Amniotic stem cell (primary cell): ENCODE results near the gene WT1.
"Not testable (repeated sequence)": the region's sequence is repeated elsewhere in the genome, so short reads cannot be mapped to it uniquely, and the experiment has no call there.

Experiments
- DNase-seq: peaks from one replicate; lab custom pipeline; 2025; lab: John Stamatoyannopoulos, UW

The WT1 gene

GRCh38 chr11:32435511-32435941 lies at the start of gene WT1:
Gene WT1 (minus strand): TSS chr11:32435539.
- no peak for DNase-seq

GRCh38 chr11:32479291-32479690 lies 44.0 kb upstream of the WT1 start:
- no peak for DNase-seq

DNA sequence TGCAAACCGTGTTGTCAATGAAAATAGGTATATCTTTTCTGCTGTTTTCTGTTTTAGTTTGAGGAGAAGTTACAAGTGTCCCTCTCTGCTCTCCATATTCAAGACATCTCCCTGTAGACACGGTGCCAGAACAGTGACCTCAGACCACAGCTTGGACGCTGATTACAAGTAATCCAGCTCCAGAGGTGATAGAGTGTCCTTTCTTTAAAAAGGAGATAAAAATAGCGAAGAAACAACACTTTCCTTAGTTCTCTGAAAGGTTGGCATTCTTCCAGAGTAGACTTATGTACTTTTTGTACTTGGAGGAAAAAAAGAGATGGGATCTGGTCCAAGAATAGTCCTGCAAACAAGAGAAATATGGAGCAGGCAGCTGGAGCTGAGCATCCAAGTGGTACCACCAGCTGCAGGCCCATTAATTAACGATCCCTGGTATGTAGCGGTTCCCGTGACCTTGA lies 43.0 kb upstream of the WT1 start:
- no peak for DNase-seq

- no peak for DNase-seq
Measured at GRCh38 chr11:32473282-32473909, 38.1 kb upstream of the WT1 start.

DNA sequence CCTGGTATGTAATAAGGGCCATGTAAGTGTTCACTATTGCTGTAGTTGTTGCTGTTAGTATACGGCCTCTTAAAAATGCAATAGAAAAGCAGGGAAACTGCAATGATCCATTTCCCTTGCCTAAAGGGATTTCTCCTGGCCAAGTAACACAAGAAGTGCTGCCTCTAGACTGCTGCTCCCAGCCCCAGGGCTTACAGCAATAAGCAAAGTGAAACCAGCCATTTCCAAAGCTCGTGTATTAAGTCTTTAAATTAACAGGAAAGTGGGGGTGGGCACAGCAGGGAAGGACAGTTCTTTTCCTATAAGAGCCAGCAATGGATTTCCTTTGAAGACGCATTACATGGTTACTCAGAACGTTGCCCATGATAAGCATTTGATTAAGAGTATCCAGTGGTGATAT lies 36.9 kb upstream of the WT1 start:
- DNase-seq = no peak

DNA sequence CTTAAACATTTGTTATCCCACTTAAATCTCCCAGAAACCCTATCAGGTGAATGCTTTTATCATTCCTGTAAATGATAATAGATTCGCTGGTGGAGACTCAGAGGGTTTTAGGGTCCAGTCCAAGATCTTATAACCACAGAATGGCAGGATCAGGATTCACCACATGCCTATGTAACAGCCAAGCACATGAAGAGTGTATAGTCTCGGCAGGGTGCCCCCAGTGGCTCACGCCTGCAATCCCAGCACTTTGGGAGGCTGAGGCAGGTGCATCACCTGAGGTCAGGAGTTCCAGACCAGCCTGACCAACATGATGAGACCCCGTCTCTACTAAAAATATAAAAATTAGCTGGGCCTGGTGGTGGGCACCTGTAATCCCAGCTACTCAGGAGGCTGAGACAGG lies 36.2 kb upstream of the WT1 start:
- not testable (repeated sequence) for DNase-seq

DNA sequence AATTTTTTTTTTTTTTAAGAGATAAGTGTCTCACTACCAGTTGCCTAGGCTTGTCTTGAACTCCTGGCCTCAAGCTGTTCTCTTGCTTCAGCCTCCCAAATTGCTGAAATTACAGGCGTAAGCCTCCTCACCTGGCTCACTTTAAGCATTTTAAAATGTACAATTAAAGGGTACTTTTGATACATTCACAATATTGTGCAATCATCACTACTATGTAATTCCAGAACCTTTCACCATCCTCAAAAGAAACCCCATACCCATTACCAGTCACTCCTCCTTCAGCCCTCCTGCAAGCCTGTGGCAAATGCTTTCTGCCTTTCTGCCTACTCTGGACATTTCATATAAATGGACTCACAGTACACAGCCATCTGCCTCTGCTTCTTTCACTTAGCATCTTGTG lies 34.5 kb upstream of the WT1 start:
- DNase-seq = no peak

DNA sequence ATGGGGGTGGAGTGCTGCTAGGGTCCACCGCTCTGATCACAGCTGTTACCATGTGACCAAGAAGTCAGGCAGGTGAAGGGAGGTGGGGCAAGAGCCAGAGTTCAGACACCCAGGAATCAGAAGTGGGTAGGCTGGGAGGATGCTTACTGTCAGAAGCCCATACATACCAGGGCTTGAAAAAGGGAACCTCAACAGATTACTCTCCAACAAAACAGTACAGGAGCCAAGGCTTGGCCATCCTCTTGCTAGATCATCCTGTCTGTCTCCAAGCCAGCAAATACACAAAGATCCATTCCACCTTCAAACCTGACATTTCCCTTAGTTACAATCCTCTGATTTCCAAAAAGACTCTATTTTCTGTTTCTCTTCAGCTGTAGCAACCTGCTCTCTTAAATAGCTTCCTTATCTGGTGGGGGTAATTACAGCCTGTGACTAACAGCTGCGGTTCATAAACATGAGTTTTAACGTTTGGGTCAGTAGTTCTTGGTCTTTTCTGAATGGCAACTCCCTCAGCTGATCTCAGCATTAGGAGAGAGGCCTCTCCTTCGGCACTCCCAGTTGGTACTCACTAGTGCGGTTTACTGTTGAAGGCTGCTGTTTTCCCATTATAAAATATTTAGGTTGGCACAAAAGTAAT lies 31.1 kb upstream of the WT1 start:
- no peak for DNase-seq

- DNase-seq = no peak
Measured at GRCh38 chr11:32464078-32464477, 28.7 kb upstream of the WT1 start.

GRCh38 chr11:32462011-32462690 lies 26.8 kb upstream of the WT1 start:
- no peak for DNase-seq

- no peak for DNase-seq
Measured at GRCh38 chr11:32456864-32457263, 21.5 kb upstream of the WT1 start.

DNA sequence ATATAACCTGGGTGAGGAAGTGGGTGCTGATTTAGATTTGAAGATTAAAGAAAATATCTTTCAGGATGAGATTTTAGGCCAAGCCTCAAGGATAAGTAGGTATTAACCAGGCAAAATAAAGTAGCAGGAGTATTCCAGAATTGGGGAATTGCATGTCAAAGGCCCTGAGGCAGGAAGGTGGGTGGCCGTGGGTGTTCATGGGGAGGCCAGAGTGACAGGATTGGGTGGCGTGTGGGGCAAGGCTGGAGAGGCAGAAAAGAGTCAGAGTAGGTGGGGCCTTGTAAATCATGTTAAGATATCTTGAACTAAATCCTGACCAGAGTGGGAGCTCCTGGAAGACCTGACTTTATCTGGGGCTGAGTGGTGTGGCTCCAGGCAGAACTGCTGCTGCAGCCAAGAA lies 19.7 kb upstream of the WT1 start:
- no peak for DNase-seq

DNA sequence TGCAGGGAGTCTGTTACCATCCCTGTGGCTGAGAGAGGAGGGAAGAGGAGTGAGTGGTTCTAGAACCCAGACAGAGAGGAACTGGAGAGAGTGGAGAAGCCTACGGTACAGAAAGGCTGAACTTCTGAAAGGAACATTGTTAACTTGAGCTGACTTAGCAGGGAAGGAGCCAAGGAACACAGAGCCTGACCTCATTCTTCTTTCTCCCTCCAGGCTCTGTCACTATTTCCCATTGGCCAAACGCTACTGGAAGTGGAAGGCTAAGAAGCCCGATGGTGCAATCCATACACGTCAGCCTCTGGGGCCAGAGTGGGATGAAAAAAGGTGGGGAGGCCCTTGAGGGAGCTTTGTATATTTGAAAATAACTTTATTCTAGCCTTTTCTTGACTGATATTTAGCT lies 16.5 kb upstream of the WT1 start:
- DNase-seq = no peak

DNA sequence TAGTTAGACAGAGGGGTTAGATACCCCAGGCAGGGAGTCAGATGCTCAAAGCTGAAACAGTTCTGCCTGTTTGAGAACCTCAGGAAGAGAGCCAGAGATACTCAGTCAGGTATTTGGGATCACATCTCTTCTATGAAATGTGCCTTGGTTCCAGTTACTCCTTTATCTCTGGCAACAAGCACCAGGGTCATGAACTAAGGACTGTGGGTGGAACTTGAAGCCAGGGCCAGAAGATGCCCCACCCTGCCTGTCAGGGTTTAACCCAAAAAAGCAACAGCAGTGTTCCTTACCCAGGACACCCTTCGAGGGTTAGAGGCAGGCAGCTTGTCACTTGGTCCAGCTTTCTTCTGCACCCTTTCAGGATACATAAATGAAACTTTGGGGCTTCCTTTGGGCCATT lies 15.0 kb upstream of the WT1 start:
- no peak for DNase-seq

DNA sequence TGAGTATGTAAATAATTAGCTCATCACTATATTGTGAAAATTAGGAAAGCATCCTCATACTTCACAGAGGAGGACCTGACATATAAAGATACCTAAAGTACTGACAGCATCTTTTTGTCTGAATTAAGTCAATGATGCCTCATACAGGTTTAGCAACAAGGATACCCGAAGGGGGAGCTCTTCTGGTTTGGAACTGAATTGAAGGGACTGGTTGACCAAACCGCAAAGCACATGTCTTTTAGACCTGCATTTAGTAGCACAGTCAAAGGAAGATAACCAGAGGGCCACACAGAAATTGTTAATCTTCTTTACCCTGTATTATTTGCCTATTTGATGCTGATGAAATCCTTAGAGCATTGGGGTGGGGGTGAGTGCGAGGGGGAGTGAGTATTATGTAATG lies 12.9 kb upstream of the WT1 start:
- no peak for DNase-seq

GRCh38 chr11:32447252-32447651 lies 11.9 kb upstream of the WT1 start:
- DNase-seq = no peak

- no peak for DNase-seq
Measured at GRCh38 chr11:32446227-32446626, 10.9 kb upstream of the WT1 start.

DNA sequence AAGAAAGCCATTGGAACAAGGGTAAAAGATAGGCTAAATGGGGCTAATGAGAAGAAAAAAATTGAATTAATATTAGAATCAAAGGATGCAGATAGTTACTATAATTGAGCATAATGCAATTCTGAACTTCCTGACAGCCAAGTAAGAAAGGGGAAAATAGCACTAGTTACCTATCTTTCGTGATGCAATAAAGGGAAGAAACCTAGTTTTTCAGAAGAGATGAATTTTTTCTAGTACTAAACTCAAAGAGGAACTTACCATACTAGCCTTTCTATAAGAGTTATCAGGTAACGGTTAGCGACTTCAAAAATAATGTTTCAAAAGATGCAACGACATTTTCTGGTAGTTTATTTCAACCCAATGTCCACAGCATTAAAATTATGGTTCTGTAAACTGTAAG lies 8.8 kb upstream of the WT1 start:
- no peak for DNase-seq

DNA sequence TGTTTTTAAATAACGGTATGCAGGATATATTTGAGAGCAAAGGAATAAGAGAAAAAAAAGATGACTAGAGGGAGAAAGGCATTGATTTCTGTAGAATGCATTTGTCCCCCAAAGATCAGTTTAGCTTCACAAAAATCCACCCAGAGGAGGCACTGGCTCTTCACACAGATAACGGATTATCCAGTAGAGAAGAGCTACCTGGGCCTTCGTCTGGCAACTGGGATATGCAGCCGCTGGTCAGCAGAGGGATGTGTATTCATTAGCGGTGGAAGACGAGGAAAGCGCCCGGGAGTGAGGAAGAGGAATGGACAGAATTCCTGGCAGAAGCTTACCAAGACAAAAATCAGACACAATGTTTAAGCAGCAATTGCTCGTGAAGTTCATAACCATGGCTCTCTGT lies 5.6 kb upstream of the WT1 start:
- DNase-seq = no peak

DNA sequence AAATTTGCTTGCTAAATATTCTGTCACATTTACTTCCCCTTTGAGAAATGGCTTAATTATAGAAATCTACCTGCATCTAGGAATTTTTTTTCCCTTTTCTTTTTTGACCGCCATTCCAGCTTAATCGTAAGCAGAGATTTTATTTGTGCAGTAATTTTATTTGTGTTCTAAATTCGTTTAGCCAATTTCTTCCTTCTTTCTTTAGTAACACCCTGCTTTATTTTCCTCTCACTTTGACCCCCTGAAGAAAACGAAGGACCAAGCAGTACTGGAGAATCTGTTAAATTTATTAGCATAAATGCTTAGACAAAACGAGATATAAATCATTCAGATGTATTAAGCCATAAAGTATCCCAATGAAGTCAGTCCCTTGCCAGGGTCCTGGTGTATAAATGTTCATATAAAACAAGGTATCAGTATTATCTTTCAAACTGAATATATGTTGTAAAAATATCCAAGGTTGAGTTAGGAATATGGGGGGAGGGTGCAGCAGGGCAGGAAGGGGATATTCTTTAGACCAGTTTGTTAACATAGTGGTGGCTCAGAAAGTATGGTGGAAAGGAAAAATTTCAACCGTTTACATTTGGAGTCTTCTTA lies 5.1 kb upstream of the WT1 start:
- no peak for DNase-seq

- no peak for DNase-seq
Measured at GRCh38 chr11:32439501-32440210, 4.3 kb upstream of the WT1 start.

DNA sequence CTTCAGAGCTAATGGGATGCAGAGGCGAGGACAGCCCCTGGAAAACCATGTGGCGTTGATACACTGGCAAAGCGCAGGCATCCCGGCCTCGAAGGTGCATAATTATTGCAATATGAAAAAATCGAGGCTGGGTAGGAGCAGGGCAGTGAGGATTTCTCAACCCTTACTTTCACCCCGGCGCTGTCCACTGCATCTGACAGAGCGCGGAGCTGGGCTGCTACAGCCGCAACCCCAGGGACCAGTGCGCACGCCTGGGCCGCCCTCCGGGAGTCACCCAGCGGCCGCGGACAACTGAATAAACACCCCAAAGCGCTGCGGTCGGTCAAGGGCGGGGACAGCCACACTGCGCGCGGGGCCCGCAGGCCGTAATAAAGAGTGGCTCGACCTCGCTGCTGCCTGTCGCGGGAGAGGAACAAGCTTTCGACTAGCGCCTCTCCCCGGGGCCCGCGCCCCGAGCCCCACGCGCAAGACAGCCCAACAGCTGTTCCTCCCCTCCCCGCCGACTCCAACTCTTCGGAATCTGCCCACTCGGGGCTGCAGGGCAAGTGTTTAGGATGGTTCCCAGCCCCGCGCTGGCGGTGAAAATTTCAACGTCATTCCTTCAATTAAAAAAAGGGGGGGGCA lies 3.6 kb upstream of the WT1 start:
- no peak for DNase-seq
